Activated B cell treated with CpG ODN at 0.5 μM for 24 hours (primary cell): Measurements from ENCODE around the gene SLC9C2. TPM values are rescaled to one million over a fixed set of nuclear protein-coding genes. Genes with fewer than 3 reads are reported as not detected.

Source experiments
- ATAC-seq: fragments of 200-7000 bp; cut with Tn5 transposase; one replicate; pipeline ENCODE4 v1.10.0; 2021; ENCODE audit warnings: low read depth, mild to moderate bottlenecking, moderate library complexity
- CTCF ChIA-PET: fragments of 350-600 bp; sonication (Branson Sonifier 250); formaldehyde crosslinking; loops from one replicate; lab custom pipeline; 2021; ENCODE audit warnings: antibody characterized with exemption; lab: Charles Lee
- POLR2A ChIA-PET: fragments of 350-600 bp; sonication (Branson Sonifier 250); formaldehyde crosslinking; loops from one replicate; lab custom pipeline; 2021; ENCODE audit warnings: antibody characterized with exemption; lab: Charles Lee
- DNase-seq: peaks from one replicate; pipeline ENCODE4 v3.0.0; 2022
- H3K27ac Mint-ChIP-seq: one replicate; pipeline ENCODE4 v1.8.0; 2020; ENCODE audit warnings: mixed read lengths
- H3K27me3 Mint-ChIP-seq: one replicate; pipeline ENCODE4 v1.8.0; 2021; ENCODE audit warnings: mixed read lengths
- H3K36me3 Mint-ChIP-seq: one replicate; pipeline ENCODE4 v1.8.0; 2021; ENCODE audit warnings: low read depth, mixed read lengths
- H3K4me1 Mint-ChIP-seq: one replicate; pipeline ENCODE4 v1.8.0; 2021; ENCODE audit warnings: mixed read lengths
- H3K4me3 Mint-ChIP-seq: one replicate; pipeline ENCODE4 v1.8.0; 2020; ENCODE audit warnings: mild to moderate bottlenecking, mixed read lengths
- H3K9me3 Mint-ChIP-seq: one replicate; pipeline ENCODE4 v1.8.0; 2020; ENCODE audit warnings: mixed read lengths
- intact Hi-C: fragments of 100-400 bp; cut with micrococcal nuclease; formaldehyde crosslinking; loops from one replicate; pipeline ENCODE4 v1.15.1; 2024
- total RNA-seq: library from RNA; stranded (reverse); gene quantifications from 2 replicates; pipeline ENCODE4 v1.2.3, GENCODE V29; 2022
- TF ChIP-seq, protein P1 (sequence below): fragments of 200-600 bp; IDR thresholded peaks from one replicate; pipeline ENCODE4 v1.8.0; 2022; ENCODE audit warnings: antibody characterized with exemption, mild to moderate bottlenecking

SLC9C2 gene
- total RNA-seq, 1 donor from 2014 or later: not detected

DNA sequence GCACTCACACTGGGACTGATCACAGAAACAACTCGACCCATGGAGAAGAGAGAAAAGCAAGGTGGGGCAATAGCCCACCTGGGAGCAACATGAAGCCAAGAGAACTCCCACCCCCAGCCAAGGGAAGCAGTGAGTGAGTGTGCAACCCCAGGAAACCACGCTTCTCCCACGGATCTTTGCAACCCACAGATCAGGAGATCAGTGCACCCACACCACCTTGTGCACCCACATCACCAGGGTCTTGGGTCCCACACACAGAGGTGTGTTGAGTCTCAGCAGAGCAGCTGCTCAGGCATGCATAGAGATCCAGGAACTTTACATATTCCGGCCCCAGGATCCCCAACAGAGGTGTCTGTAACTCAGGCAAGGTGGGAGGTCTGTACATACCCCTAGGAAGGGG, 143.0 kb downstream of the SLC9C2 start:
- Mint-ChIP-seq H3K36me3 (peaks cover 61% of the 10 kb centered on the region), H3K4me3 (no peak overlapping the region), H3K9me3 (peaks cover 8% of the 10 kb centered on the region), H3K4me1 (no peaks in the 10 kb centered on the region), H3K27me3 (no peaks in the 10 kb centered on the region), H3K27ac (no peak overlapping the region)
- ChIA-PET CTCF (no interaction called here), POLR2A (no interaction called here)
- TF ChIP-seq, protein P1, sequence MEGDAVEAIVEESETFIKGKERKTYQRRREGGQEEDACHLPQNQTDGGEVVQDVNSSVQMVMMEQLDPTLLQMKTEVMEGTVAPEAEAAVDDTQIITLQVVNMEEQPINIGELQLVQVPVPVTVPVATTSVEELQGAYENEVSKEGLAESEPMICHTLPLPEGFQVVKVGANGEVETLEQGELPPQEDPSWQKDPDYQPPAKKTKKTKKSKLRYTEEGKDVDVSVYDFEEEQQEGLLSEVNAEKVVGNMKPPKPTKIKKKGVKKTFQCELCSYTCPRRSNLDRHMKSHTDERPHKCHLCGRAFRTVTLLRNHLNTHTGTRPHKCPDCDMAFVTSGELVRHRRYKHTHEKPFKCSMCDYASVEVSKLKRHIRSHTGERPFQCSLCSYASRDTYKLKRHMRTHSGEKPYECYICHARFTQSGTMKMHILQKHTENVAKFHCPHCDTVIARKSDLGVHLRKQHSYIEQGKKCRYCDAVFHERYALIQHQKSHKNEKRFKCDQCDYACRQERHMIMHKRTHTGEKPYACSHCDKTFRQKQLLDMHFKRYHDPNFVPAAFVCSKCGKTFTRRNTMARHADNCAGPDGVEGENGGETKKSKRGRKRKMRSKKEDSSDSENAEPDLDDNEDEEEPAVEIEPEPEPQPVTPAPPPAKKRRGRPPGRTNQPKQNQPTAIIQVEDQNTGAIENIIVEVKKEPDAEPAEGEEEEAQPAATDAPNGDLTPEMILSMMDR: no peak
- intact Hi-C loops: no loop called here
- ATAC-seq: no peak
- DNase-seq: no peak

DNA sequence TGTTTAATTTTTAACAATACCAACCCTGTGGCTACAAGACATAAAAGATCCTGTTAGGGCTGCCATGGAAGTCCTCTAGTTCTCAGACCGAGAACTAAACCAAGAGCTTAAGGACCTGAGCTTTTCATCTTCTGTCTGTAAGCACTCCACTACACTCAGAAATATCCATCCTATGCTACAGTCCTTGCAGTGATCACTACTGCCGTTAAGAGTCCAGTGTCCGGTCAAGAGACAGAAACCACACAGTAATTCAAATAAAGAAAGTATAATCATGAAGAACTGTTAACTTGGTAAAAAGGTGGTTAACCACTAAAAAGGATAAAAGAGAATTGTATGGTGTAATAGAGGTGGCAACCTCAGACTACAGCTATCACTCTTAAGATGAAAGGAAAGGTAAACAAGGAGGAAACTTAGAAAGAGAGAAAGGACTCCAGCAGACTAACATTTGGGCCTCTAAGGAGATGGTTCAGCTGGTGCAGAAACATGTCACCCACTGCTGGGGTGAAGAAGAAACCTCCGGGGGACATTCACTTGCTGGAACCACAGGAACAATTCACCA, 147.8 kb downstream of the SLC9C2 start:
- ATAC-seq (no peak), DNase-seq (no peak)
- CTCF ChIA-PET: no interaction called here
- Mint-ChIP-seq H3K36me3 (peaks cover 37% of the 10 kb centered on the region), H3K27me3 (no peaks in the 10 kb centered on the region), H3K4me3 (no peak overlapping the region), H3K4me1 (no peaks in the 10 kb centered on the region), H3K9me3 (no peaks in the 10 kb centered on the region), H3K27ac (no peak overlapping the region)
- TF ChIP-seq, protein P1: no peak
- POLR2A ChIA-PET: no interaction called here
- intact Hi-C loops: no loop called here

DNA sequence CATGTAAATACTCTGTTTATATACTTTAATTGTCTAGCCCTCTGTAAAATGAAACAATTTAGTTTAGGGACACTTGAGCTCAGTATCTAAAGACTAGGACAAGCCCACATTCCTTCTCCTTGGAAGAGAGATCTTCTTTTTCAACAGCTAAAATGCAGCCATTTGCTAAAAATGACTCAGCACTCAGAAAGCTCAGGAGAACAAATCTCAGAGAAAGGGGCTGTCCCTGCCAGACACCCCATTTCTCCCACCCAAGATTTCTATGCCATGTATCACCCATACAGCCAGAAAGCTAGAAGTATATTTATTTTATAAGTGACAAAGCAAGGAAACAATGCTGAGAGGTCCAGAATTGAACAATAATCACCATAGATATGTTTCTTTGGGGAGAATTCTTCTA, 148.9 kb downstream of the SLC9C2 start:
- no peaks in the 10 kb centered on the region for H3K27me3 Mint-ChIP-seq
- no peak overlapping the region for H3K4me3 Mint-ChIP-seq
- POLR2A ChIA-PET: no interaction called here
- intact Hi-C loops: no loop called here
- H3K27ac Mint-ChIP-seq: no peak overlapping the region
- CTCF ChIA-PET: no interaction called here
- H3K9me3 Mint-ChIP-seq: no peaks in the 10 kb centered on the region
- no peaks in the 10 kb centered on the region for H3K4me1 Mint-ChIP-seq
- TF ChIP-seq, protein P1: no peak
- DNase-seq (no peak), ATAC-seq (no peak)
- H3K36me3 Mint-ChIP-seq: peaks cover 35% of the 10 kb centered on the region

DNA sequence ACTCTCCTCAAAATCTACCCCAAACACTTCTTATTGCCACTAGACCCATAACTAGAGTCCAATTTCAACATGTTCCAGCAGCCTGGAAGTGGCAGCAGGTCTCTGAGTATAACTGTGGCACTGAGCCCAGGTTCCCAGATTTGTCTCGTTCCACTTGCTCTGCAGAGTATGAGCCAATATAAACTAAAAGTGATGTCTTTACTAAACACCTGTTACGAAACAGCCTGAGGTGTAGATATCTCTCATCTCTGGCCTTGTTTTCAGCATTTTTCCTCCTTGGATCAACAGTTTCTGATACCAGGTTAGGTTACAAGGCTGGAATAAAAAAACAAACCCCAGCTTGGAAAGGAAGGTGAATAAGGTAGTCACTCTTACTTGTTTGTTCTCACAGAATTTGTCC, 150.9 kb downstream of the SLC9C2 start:
- TF ChIP-seq, protein P1: no peak
- H3K27me3 Mint-ChIP-seq: no peaks in the 10 kb centered on the region
- ChIA-PET CTCF (interaction anchor here (0.7 kb wide), 1 partner anchor 23 kb away, joined by 4 read pairs; no protein-coding TSS in a partner anchor), POLR2A (no interaction called here)
- H3K36me3 Mint-ChIP-seq: peaks cover 38% of the 10 kb centered on the region
- H3K9me3 Mint-ChIP-seq: peaks cover 6% of the 10 kb centered on the region
- DNase-seq (no peak), ATAC-seq (no peak)
- no peak overlapping the region for H3K27ac Mint-ChIP-seq
- no peak overlapping the region for H3K4me3 Mint-ChIP-seq
- intact Hi-C loops: no loop called here
- H3K4me1 Mint-ChIP-seq: peaks cover 5% of the 10 kb centered on the region

Other genes with a start within 250 kb of the SLC9C2 start
- gene PRDX6, start 125.7 kb downstream of the SLC9C2 start, total RNA-seq: 125 and 129 TPM in 2 replicates
- gene TEX50, start 32.3 kb upstream of the SLC9C2 start, total RNA-seq: not detected in 2 replicates
- not detected in 2 replicates for gene ANKRD45, start 66.8 kb upstream of the SLC9C2 start, total RNA-seq
- gene KLHL20, start 111.9 kb upstream of the SLC9C2 start, total RNA-seq: 19.6 and 26.1 TPM in 2 replicates
- gene DARS2, start 221.6 kb upstream of the SLC9C2 start, total RNA-seq: 24.0 and 26.0 TPM in 2 replicates
- gene CENPL, start 221.8 kb upstream of the SLC9C2 start, total RNA-seq: 12.7 and 14.0 TPM in 2 replicates